ENCODE measurements around the gene AMH. TPM values are rescaled to one million over a fixed set of nuclear protein-coding genes. Genes with fewer than 3 reads are reported as not detected.

The AMH gene
- total RNA-seq, 1 experiment from 2014 or later = 1.9 TPM

GRCh38 chr19:2236064-2236313, 13.1 kb upstream of the AMH start:
- Histone ChIP-seq H3K9ac (ENCODE audit: low read length) (peak overlapping the region; percentile 83), H3K4me2 (ENCODE audit: low read depth, low read length, poor library complexity, severe bottlenecking) (peak overlapping the region; percentile 100), H3K9me3 (ENCODE audit: low read length) (no peaks in the 10 kb centered on the region), H3K79me2 (ENCODE audit: low read length) (peaks cover 71% of the 10 kb centered on the region), H3K4me1 (ENCODE audit: low read length) (peaks cover 40% of the 10 kb centered on the region), H3K36me3 (ENCODE audit: insufficient read depth, low read length) (peaks cover 21% of the 10 kb centered on the region; the same call in 1 of the 2 replicates), H4K20me1 (ENCODE audit: insufficient read depth, low read depth, low read length) (peaks cover 38% of the 10 kb centered on the region), H3K27me3 (ENCODE audit: low read length) (no peaks in the 10 kb centered on the region), H2AFZ (ENCODE audit: low read length) (no peak overlapping the region; the same call in 1 of the 2 replicates), H3K4me3 (ENCODE audit: low read length) (peak overlapping the region; percentile 99), H3K9me2 (replicated peaks; ENCODE audit: insufficient read depth, low read length) (no peaks in the 10 kb centered on the region), H3K27ac (ENCODE audit: low read length) (peak overlapping the region; percentile 77)
- no peak for DNase-seq

DNA sequence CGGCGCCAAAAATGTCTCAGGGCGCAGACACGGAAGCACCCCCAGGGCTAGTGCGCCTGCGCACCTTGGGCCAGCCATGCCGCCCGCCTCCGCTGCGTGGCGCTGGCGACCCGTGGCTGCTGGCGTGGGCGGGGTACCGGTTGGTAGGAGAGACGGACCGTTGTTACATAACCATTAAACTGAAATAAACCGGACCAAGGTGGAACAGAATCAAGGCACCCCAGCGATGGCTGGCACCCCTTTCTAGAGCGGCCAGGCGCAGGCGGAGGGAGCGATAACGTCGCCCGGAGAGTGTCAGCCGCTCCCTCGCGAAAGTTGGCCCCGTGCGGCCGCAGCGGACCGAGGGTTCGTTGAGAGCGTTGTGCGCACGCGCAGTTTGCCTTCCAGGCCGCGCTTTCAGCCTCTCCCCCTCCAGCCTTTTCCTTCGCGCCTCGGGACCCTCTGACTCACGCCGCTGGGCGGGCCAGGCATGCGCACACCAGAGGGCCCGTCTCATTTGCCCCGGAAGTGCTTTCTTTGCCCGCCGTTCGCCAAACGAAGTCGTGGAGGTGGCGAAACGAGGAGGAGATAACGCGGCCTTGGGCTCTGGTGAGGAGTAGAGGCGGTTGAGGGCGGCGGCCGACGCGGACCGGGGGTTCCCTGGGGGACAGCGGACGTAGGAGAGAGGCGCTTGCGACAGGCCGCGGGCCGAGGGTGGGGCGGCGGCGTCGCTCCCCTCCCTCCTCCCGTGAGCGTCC, 12.6 kb upstream of the AMH start, which contains the start of the genes PLEKHJ1 and SF3A2:
Gene PLEKHJ1 (minus strand): TSS at position 16 of the 737 bp plus-strand sequence. CDS start 81 bp downstream, outside the sequence.
Gene SF3A2 (plus strand): TSS at position 511 of the 737 bp plus-strand sequence. CDS start 6,595 bp downstream, outside the sequence.
- H3K36me3 ChIP-seq (ENCODE audit: insufficient read depth, low read length) = peaks cover 21% of the 10 kb centered on the region; the same call in 1 of the 2 replicates
- H3K9me3 ChIP-seq (ENCODE audit: low read length) = no peaks in the 10 kb centered on the region
- peak within 1 kb of the TSS; percentile 85; the same call in 1 of the 2 replicates for H2AFZ ChIP-seq (ENCODE audit: low read length)
- no peaks in the 10 kb centered on the region for H3K27me3 ChIP-seq (ENCODE audit: low read length)
- peak within 1 kb of the TSS; percentile 77 for H3K27ac ChIP-seq (ENCODE audit: low read length)
- peak within 1 kb of the TSS; percentile 100 for H3K4me2 ChIP-seq (ENCODE audit: low read depth, low read length, poor library complexity, severe bottlenecking)
- peaks cover 40% of the 10 kb centered on the region for H3K4me1 ChIP-seq (ENCODE audit: low read length)
- DNase-seq = peak; percentile 99
- peaks cover 76% of the 10 kb centered on the region for H3K79me2 ChIP-seq (ENCODE audit: low read length)
- H4K20me1 ChIP-seq (ENCODE audit: insufficient read depth, low read depth, low read length) = peaks cover 43% of the 10 kb centered on the region
- no peaks in the 10 kb centered on the region for H3K9me2 ChIP-seq (replicated peaks; ENCODE audit: insufficient read depth, low read length)
- peak within 1 kb of the TSS; percentile 83 for H3K9ac ChIP-seq (ENCODE audit: low read length)
- H3K4me3 ChIP-seq (ENCODE audit: low read length) = peak within 1 kb of the TSS; percentile 99

GRCh38 chr19:2237051-2237868, 11.9 kb upstream of the AMH start:
- Histone ChIP-seq H2AFZ (ENCODE audit: low read length) (no peak overlapping the region; the same call in 1 of the 2 replicates), H3K4me2 (ENCODE audit: low read depth, low read length, poor library complexity, severe bottlenecking) (peak overlapping the region; percentile 100), H3K27me3 (ENCODE audit: low read length) (no peaks in the 10 kb centered on the region), H4K20me1 (ENCODE audit: insufficient read depth, low read depth, low read length) (peaks cover 51% of the 10 kb centered on the region), H3K9me3 (ENCODE audit: low read length) (no peaks in the 10 kb centered on the region), H3K79me2 (ENCODE audit: low read length) (peaks cover 84% of the 10 kb centered on the region), H3K9me2 (replicated peaks; ENCODE audit: insufficient read depth, low read length) (no peaks in the 10 kb centered on the region), H3K27ac (ENCODE audit: low read length) (peak overlapping the region; percentile 77), H3K4me1 (ENCODE audit: low read length) (peaks cover 40% of the 10 kb centered on the region), H3K4me3 (ENCODE audit: low read length) (peak overlapping the region; percentile 99), H3K9ac (ENCODE audit: low read length) (peak overlapping the region; percentile 83), H3K36me3 (ENCODE audit: insufficient read depth, low read length) (peaks cover 21% of the 10 kb centered on the region; the same call in 1 of the 2 replicates)
- DNase-seq = no peak

DNA sequence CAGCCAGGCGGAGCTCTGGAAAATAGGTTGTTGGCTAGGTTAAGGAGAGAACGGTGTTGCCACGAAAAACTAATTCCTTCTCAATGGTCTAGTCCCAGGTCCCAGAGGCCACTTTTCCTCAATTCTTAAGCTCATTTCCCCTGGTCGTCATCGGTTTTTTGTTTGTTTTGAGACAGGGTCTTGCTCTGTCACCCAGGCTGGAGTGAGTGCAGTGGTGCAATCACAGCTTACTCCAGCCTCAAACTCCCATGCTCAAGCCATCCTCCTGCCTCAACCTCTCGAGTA, 11.3 kb upstream of the AMH start:
- Histone ChIP-seq H3K9ac (ENCODE audit: low read length) (peak overlapping the region; percentile 83), H3K27me3 (ENCODE audit: low read length) (no peaks in the 10 kb centered on the region), H3K27ac (ENCODE audit: low read length) (peak overlapping the region; percentile 41; the same call in 1 of the 2 replicates), H3K79me2 (ENCODE audit: low read length) (peaks cover 89% of the 10 kb centered on the region), H4K20me1 (ENCODE audit: insufficient read depth, low read depth, low read length) (peaks cover 53% of the 10 kb centered on the region), H3K4me3 (ENCODE audit: low read length) (peak overlapping the region; percentile 99), H3K9me2 (replicated peaks; ENCODE audit: insufficient read depth, low read length) (no peaks in the 10 kb centered on the region), H3K36me3 (ENCODE audit: insufficient read depth, low read length) (peaks cover 21% of the 10 kb centered on the region; the same call in 1 of the 2 replicates), H2AFZ (ENCODE audit: low read length) (no peak overlapping the region), H3K4me1 (ENCODE audit: low read length) (peaks cover 40% of the 10 kb centered on the region), H3K9me3 (ENCODE audit: low read length) (no peaks in the 10 kb centered on the region), H3K4me2 (ENCODE audit: low read depth, low read length, poor library complexity, severe bottlenecking) (peak overlapping the region; percentile 100)
- DNase-seq = no peak

GRCh38 chr19:2239173-2239572, 9.9 kb upstream of the AMH start:
- Histone ChIP-seq H4K20me1 (ENCODE audit: insufficient read depth, low read depth, low read length) (peaks cover 53% of the 10 kb centered on the region), H3K4me2 (ENCODE audit: low read depth, low read length, poor library complexity, severe bottlenecking) (peak overlapping the region; percentile 100), H3K4me3 (ENCODE audit: low read length) (0 out of 2 replicates have a peak overlapping the region, but pooled peaks have one; percentile 99), H3K27me3 (ENCODE audit: low read length) (no peaks in the 10 kb centered on the region), H3K9me2 (replicated peaks; ENCODE audit: insufficient read depth, low read length) (no peaks in the 10 kb centered on the region), H3K9ac (ENCODE audit: low read length) (peak overlapping the region; percentile 83; the same call in 1 of the 2 replicates), H3K27ac (ENCODE audit: low read length) (no peak overlapping the region), H3K36me3 (ENCODE audit: insufficient read depth, low read length) (peaks cover 18% of the 10 kb centered on the region; the same call in 1 of the 2 replicates), H3K9me3 (ENCODE audit: low read length) (no peaks in the 10 kb centered on the region), H3K79me2 (ENCODE audit: low read length) (peaks cover 85% of the 10 kb centered on the region), H3K4me1 (ENCODE audit: low read length) (peaks cover 37% of the 10 kb centered on the region), H2AFZ (ENCODE audit: low read length) (no peak overlapping the region)
- no peak for DNase-seq

GRCh38 chr19:2239771-2240770, 9.1 kb upstream of the AMH start:
- Histone ChIP-seq H3K4me2 (ENCODE audit: low read depth, low read length, poor library complexity, severe bottlenecking) (no peak overlapping the region), H3K9me2 (replicated peaks; ENCODE audit: insufficient read depth, low read length) (no peaks in the 10 kb centered on the region), H3K9me3 (ENCODE audit: low read length) (no peaks in the 10 kb centered on the region), H2AFZ (ENCODE audit: low read length) (no peak overlapping the region), H3K9ac (ENCODE audit: low read length) (no peak overlapping the region), H3K36me3 (ENCODE audit: insufficient read depth, low read length) (peaks cover 18% of the 10 kb centered on the region; the same call in 1 of the 2 replicates), H4K20me1 (ENCODE audit: insufficient read depth, low read depth, low read length) (peaks cover 53% of the 10 kb centered on the region), H3K4me3 (ENCODE audit: low read length) (no peak overlapping the region), H3K4me1 (ENCODE audit: low read length) (peaks cover 28% of the 10 kb centered on the region), H3K79me2 (ENCODE audit: low read length) (peaks cover 76% of the 10 kb centered on the region), H3K27me3 (ENCODE audit: low read length) (no peaks in the 10 kb centered on the region), H3K27ac (ENCODE audit: low read length) (no peak overlapping the region)
- no peak for DNase-seq

DNA sequence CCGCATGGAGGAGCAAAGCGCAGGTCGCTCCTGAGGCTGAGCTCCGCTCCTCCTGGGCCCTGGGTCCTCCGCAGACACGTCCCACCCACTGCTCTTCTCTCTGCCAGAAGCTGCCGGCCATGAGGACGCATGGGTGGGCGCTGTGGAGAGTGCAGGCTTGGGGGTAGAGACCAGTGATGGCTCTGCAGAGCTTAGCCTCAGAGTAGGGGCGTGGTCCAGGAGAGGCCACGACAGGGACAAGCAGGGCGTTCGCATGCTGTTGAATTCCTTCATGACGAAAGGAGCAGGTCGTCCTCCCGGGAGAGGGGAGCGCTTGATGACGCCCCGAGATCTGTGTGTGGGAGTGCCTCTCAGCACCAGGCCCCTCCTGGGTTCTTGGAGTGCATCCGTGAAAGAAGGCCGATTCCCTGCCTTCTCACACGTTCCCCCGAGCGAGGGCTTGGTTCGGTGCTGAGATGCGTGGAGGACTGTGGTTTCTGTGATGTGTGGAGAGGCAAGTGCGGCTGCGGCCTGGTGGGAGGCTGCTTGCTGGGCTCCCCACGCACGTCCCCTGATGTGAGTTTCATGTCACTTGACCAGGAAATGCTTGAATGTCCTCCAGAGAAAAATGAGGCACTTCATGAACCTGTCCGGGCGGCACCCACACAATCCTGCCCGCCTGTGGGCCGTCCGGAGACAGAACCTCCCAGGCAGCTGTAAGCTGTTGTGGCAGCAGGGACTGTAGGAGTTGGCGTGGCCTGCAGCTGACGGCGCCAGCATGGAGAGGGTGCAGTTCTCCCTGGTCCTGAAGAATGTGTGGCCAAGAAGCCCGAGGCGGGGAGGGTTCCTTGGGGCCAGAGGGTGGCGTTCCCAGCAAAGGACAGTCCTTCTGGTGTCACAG, 8.0 kb upstream of the AMH start:
- Histone ChIP-seq H3K27me3 (ENCODE audit: low read length) (no peaks in the 10 kb centered on the region), H3K36me3 (ENCODE audit: insufficient read depth, low read length) (peaks cover 18% of the 10 kb centered on the region; the same call in 1 of the 2 replicates), H4K20me1 (ENCODE audit: insufficient read depth, low read depth, low read length) (peaks cover 53% of the 10 kb centered on the region), H3K4me2 (ENCODE audit: low read depth, low read length, poor library complexity, severe bottlenecking) (no peak overlapping the region), H2AFZ (ENCODE audit: low read length) (no peak overlapping the region), H3K9ac (ENCODE audit: low read length) (no peak overlapping the region), H3K4me3 (ENCODE audit: low read length) (no peak overlapping the region), H3K27ac (ENCODE audit: low read length) (no peak overlapping the region), H3K9me2 (replicated peaks; ENCODE audit: insufficient read depth, low read length) (no peaks in the 10 kb centered on the region), H3K9me3 (ENCODE audit: low read length) (no peaks in the 10 kb centered on the region), H3K4me1 (ENCODE audit: low read length) (peaks cover 26% of the 10 kb centered on the region), H3K79me2 (ENCODE audit: low read length) (peaks cover 67% of the 10 kb centered on the region)
- DNase-seq = no peak
